ENCODE data around the gene NXF1. TPM values are rescaled to one million over a fixed set of nuclear protein-coding genes. Genes with fewer than 3 reads are reported as not detected.
"Not testable (repeated sequence)": the region's sequence is repeated elsewhere in the genome, so short reads cannot be mapped to it uniquely, and the experiment has no call there.

Gene NXF1
- total RNA-seq, 1 donor from 2014 or later = 38.1 TPM

DNA sequence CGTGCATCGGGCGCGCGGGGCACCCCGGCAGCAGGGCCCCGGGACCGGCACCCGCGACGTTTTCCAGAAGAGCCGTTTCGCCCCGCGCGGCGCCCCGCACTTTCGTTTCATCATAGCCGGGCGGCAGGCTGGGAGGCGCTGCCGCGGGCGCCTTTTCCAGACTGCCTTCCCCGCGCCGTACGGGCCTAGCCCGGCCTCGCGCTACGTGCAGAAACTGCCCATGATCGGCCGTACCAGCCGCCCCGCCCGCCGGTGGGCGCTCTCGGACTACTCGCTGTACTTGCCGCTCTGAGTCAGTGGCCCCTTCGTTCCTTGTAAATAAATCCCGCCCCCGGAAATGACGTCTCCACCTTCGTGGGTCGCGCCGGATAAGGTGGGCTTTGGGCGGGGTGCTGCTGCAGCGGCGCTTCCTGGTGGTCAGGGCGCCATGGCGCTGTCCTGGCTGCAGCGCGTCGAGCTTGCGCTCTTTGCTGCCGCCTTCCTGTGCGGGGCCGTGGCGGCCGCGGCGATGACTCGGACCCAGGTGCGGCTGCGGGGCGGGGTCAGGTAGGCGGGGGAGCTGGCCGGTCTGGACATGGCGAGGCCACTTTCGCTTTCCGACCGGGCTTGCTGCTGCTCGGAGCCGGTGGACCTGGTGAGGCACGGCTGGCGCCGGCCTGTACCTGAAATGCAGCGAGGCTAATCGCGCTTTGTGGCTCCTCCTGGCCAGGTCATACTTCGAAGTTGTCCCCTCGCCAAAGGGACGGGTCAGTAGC lies 18.1 kb downstream of the NXF1 start, which contains the start of gene TMEM179B:
TMEM179B (plus strand) TSS at position 398 of the 755 bp plus-strand sequence; CDS start at position 428, 30 bp downstream.
- peak; percentile 99 for DNase-seq

- peak; percentile 90 for DNase-seq
These were observed 18.8 kb downstream of the NXF1 start for GRCh38 chr11:62786318-62787004.

DNA sequence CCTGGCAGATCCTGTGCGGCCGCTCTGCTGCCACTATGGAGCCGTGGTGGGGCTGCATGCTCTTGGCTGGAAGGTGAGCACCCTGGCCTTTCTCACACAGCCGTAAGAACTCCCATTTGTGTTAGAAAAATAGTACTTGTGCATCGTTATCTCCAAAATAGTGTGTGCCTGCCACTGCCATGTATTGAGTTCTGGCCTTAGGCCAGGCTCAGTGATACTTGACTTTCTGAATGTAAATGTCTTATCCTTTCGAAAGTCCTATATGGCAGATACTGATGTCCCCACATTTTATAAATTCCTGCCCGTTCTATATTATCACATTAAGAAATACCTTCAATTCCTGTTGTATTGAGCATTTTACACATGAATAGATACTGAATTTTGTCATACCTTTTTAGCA lies 22.5 kb downstream of the NXF1 start:
- DNase-seq = no peak

- no peak for DNase-seq
These were observed 26.8 kb downstream of the NXF1 start for GRCh38 chr11:62778441-62778840.

GRCh38 chr11:62777389-62777788 lies 27.9 kb downstream of the NXF1 start:
- no peak for DNase-seq

DNA sequence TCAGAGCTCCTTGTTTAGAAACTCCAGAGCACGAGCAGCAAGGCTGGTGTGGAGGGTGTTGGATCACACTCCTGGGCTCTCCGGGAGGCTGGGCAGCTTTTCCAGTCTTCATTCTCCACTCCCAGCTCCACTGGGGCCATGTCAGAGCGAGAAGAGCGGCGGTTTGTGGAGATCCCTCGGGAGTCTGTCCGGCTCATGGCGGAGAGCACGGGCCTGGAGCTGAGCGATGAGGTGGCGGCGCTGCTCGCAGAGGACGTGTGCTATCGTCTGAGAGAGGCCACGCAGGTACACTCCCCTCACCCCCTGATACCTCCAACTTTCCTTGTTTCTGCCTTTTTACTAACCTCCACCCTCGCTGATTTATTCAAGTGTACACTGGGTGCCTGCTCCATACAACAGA lies 29.6 kb downstream of the NXF1 start:
- no peak for DNase-seq

GRCh38 chr11:62774407-62774806 lies 30.8 kb downstream of the NXF1 start:
- DNase-seq = peak; percentile 42

GRCh38 chr11:62771144-62772021 lies 33.9 kb downstream of the NXF1 start, which contains the start of gene TAF6L:
TSS of gene TAF6L (plus strand) at chr11:62771396. CDS start at chr11:62775784, 4,388 bp downstream.
- peak; percentile 98 for DNase-seq

- DNase-seq = no peak
These were observed 34.5 kb downstream of the NXF1 start for GRCh38 chr11:62770778-62771143.

- not testable (repeated sequence) for DNase-seq
These were observed 44.4 kb downstream of the NXF1 start for GRCh38 chr11:62760867-62761227.

DNA sequence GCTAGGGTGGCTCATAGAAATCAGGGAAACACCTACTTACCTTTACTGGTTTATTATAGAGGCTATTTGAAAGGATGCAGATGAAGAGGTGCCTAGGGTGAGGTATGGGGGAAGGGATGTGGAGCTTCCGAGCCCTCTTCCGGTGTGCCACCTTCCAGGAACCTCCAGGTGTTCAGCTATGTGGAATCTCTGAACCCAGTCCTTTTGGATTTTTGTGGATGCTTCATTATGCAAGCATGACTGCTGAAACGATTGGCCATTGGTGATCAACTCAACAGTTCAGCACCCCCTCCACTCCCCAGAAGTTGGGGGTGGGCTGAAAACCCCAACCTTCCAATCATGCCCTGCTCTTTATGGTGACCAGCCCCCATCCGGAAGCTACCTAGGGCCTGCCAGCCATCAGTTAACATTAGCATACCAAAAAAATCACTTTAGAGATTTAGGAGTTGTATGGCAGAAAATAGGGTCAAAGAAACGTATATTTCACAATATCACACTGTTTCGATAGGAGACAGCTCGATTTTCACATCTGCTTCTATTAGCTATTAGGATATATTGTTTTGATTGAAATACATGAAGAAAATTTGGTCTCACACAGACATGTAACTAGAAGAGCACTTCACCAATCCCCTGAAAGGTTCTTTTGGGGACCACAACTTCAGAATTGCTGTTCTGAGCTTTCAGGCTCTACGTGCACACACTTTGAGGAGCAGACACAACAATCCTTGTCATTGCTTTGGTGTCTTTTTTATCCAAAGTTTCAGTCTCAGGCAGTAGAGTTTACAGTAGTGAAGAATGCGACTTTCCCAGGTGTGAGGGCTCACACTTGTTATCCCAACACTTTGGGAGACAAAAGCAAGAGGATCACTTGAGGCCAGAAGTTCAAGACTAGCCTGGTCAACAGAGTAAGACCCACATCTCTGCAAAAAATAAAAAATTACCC lies 47.1 kb downstream of the NXF1 start:
- DNase-seq = no peak

- no peak for DNase-seq
These were observed 50.1 kb downstream of the NXF1 start for GRCh38 chr11:62755086-62755615.

DNA sequence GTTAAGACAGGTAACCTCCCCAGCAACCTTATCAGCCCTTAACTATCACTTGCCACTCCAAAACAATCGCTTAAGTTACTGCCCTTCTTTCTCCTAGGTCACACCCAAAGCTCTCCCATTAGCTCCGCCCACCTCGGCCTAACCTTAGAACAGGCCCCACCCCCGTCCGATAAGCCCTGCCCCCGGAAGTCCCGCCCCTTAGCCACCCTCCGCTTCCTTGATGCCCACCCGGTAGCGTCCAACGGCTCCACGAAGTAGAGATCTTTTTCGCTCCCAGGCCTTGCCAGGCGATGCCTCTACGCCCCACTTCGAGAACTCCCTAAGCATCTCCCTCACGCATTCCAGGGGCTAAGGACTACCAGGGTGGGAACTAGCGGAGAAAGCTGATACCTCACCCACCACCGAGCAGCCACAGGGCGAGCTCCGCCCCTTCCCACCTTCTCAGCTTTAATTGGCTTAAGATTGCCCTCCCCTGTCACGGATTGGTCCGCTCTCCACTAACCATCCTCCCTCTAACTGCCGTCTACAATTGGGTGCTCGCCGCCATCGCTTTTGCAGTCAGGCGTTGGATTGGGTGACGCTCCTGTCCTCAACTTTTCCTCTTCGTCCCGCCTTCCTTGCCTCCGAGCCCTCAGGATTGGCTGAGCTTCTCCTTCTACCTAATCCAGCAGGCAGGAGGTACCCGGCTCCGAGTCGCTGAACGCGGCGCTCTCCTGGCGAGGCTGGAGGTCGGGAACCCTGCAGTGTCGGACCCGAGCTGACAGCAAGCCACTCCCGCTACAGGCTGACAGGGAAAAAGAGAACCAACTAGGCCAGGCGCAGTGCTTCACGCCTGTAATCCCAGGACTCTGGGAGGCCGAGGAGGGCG lies 51.3 kb downstream of the NXF1 start, which contains the start of gene ZBTB3:
ZBTB3 (minus strand) TSS at position 425 of the 868 bp plus-strand sequence. CDS start 496 bp downstream, outside the sequence.
- DNase-seq = peak; percentile 100

DNA sequence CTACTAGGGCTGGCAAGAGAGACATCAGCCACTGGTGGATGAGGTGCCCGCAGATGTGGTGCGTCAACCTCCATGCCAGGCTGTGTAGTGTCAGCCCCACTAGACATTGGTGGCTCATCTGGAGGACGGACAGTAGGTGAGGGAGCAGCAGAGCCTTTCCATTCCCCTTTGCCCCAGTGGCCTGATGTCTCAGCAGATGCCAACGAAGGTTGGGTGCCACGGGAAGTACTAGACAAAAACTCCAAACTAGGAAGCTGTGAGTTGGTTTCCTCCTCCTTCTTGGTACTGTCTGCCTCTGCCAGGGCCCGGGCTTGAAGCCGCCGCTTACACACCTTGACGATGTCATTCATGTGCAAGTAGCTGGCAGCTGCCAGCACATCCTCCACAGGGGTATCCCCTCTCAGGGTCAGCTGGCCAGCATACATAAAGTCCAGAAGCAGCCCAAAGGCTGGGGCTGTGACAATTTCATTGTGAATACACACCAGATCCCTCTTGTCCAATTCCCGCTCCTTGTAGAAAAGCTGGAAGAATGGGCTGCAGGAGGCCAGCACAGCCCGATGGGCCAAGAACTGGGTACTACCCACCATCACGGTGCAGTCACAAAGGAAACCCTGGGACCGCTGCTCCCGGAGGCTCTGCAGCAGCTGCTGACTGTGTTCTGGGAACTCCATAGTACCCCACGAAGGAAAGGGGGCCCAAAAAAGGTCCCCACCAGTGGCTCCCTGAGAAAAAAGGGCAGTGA lies 52.1 kb downstream of the NXF1 start:
- no peak for DNase-seq

GRCh38 chr11:62752177-62752785 lies 53.0 kb downstream of the NXF1 start:
- no peak for DNase-seq

- DNase-seq = not testable (repeated sequence)
These were observed 55.3 kb downstream of the NXF1 start for GRCh38 chr11:62749931-62750330.

DNA sequence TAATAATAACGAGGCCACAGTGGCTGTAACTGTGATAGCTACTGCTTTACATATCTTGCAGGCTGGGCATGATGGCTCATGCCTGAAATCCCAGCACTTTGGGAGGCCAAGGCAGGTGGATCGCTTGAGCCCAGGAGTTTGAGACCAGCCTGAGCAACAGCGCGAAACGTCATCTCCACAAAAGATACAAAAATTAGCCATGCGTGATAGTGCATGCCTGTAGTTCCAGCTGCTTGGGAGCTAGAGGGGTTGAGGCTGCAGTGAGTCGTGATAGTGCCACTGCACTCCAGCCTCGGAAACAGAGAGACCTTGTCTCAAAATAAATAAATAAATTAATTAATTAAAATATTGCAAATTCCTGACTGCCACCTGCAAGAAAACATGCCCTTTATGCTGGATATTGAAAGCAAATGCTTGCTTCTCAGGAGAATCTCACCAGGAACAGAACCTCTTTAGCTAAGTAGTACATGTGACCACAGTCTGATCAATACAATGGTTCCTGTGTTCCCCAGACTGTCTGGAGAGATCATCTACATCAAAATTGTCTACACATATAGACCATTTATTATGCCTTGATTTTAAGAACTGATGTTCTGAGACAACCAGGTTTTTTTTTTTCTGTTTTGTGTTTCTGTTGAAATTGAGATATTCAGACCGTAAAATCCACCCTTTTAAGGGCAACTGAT lies 57.6 kb downstream of the NXF1 start:
- DNase-seq = no peak
